OCI-LY3 (cell line): ENCODE data around the gene HOXD1.

Experiments
- CTCF ChIP-seq: fragments of 200-600, 300-600 bp; sonication (generic); IDR thresholded peaks from 2 replicates; pipeline ENCODE4 v1.5.1; 2014; ENCODE audit warnings: antibody characterized with exemption, low read length, low read depth
- EZH2phosphoT487 ChIP-seq: fragments of 200-600 bp; shearing (Covaris generic); IDR thresholded peaks from 2 replicates; pipeline ENCODE4 v1.6.1; 2018; ENCODE audit warnings: antibody characterized with exemption, mixed run types, low read depth

DNA sequence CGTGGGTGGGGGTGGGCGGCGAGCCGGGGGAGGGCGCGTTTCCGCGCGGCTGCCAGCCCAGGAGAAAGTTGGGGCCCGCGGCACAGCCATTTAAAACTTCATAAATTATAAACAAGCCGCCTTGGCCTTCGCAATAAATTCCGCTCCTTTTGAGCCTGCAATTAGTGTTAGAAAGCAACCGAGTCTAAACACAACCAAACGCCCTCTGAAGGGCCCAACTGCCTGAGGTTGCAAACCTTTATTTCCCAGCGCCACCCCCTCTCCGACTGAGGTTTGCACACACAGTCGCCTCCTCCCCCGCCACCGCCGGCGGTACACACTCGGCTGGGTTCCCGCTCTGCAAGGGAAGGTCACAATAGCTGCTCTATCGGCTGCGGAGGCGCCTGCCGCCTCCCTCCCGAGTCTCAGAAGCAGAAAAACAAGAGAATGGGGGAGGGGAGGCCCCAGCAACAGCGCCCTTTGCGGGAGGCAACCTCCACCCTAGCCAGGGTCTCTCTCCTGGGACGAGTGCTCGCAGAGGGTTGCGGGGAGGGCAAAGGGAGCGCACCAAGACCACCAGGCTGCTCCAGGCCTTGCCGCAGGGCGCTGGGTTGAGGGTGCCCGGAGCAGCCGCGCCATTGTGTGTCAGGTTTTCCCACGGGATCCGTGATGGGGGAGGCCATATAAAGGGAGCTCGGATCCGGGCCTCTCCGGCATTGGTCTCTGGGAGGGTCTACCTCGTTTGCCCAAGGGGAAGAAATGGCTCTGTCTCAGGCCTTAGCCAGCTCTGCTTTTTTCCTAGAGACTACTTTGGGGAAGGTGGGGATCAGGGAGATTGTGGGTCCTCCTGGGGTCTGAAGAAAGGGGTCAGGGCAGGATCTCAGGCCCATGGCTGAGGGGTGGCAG, 13.4 kb upstream of the HOXD1 start:
- TF ChIP-seq CTCF (no peak), EZH2phosphoT487 (no peak)
